ENCODE measurements around the gene ZIC4. TPM values are rescaled to one million over a fixed set of nuclear protein-coding genes. Genes with fewer than 3 reads are reported as not detected.

Gene ZIC4
- polyA plus RNA-seq, 3 donors = not detected

- intact Hi-C loops (cut with micrococcal nuclease) = no loop called here
- Histone ChIP-seq H3K79me2 (ENCODE audit: insufficient read depth, low read length) (no peaks in the 10 kb centered on the region), H3K4me1 (ENCODE audit: control insufficient read depth in 1 of 2, insufficient read depth in 2 of 2, low read length in 2 of 2) (no peaks in the 10 kb centered on the region), H3K27ac (ENCODE audit: low read depth in 1 of 2, low read length in 2 of 2) (no peak overlapping the region), H3K27me3 (ENCODE audit: control insufficient read depth in 2 of 2, insufficient read depth in 2 of 2, low read length in 2 of 2) (peaks cover 69 to 95% of the 10 kb centered on the region in 2 donors), H3K4me2 (replicated peaks; ENCODE audit: extremely low read depth, low read length, poor library complexity, severe bottlenecking) (no peak overlapping the region), H3K9ac (ENCODE audit: insufficient read depth, low read length, poor library complexity, severe bottlenecking) (no peak overlapping the region), H3K4me3 (replicated peaks in 1 of 3; ENCODE audit: low read depth in 2 of 3, low read length in 3 of 3) (no peak overlapping the region), H2AFZ (ENCODE audit: insufficient read depth, low read depth, low read length, poor library complexity, severe bottlenecking) (no peak overlapping the region), H4K20me1 (ENCODE audit: insufficient read depth, low read length) (no peaks in the 10 kb centered on the region), H3K36me3 (replicated peaks in 1 of 2; ENCODE audit: control insufficient read depth in 1 of 2, insufficient read depth in 2 of 2, low read length in 2 of 2) (no peaks in the 10 kb centered on the region), H3K9me3 (replicated peaks in 1 of 2; ENCODE audit: control insufficient read depth in 1 of 2, insufficient read depth in 1 of 2, low read length in 2 of 2) (peaks cover 12 to 58% of the 10 kb centered on the region in 2 donors)
- H3K9me3 Mint-ChIP-seq = peaks cover 0 to 52% (median 41%) of the 10 kb centered on the region in 7 donors
- no peak for TF ChIP-seq CTCF (IDR thresholded peaks at IDR 0.05)
- peaks cover 0 to 3% of the 10 kb centered on the region in 2 donors for H3K36me3 Mint-ChIP-seq
- H3K4me1 Mint-ChIP-seq = no peaks in the 10 kb centered on the region
- DNase-seq = no peak
- H3K27ac Mint-ChIP-seq = peak overlapping the region in 1 of 7 donors; percentile 37
- WGBS (ENCODE audit: insufficient coverage) = 0% methylated on average over 5 of the region's 12 CpGs
- peaks cover 77 to 82% (median 79%) of the 10 kb centered on the region in 3 donors for H3K27me3 Mint-ChIP-seq (ENCODE audit: low read depth in 3 of 3)
- peak overlapping the region in 1 of 2 donors; percentile 85 for H3K4me3 Mint-ChIP-seq
These were observed 35.2 kb downstream of the ZIC4 start for GRCh38 chr3:147371140-147371539.

GRCh38 chr3:147370349-147370748, 36.0 kb downstream of the ZIC4 start:
- no peaks in the 10 kb centered on the region for H3K4me1 Mint-ChIP-seq
- Histone ChIP-seq H3K79me2 (ENCODE audit: insufficient read depth, low read length) (no peaks in the 10 kb centered on the region), H3K4me2 (replicated peaks; ENCODE audit: extremely low read depth, low read length, poor library complexity, severe bottlenecking) (no peak overlapping the region), H4K20me1 (ENCODE audit: insufficient read depth, low read length) (no peaks in the 10 kb centered on the region), H3K4me3 (replicated peaks in 1 of 3; ENCODE audit: low read depth in 2 of 3, low read length in 3 of 3) (no peak overlapping the region), H3K9ac (ENCODE audit: insufficient read depth, low read length, poor library complexity, severe bottlenecking) (no peak overlapping the region), H3K9me3 (replicated peaks in 1 of 2; ENCODE audit: control insufficient read depth in 1 of 2, insufficient read depth in 1 of 2, low read length in 2 of 2) (peaks cover 12 to 58% of the 10 kb centered on the region in 2 donors), H3K36me3 (replicated peaks in 1 of 2; ENCODE audit: control insufficient read depth in 1 of 2, insufficient read depth in 2 of 2, low read length in 2 of 2) (no peaks in the 10 kb centered on the region), H2AFZ (ENCODE audit: insufficient read depth, low read depth, low read length, poor library complexity, severe bottlenecking) (no peak overlapping the region), H3K27me3 (ENCODE audit: control insufficient read depth in 2 of 2, insufficient read depth in 2 of 2, low read length in 2 of 2) (peaks cover 73 to 95% of the 10 kb centered on the region in 2 donors), H3K27ac (ENCODE audit: low read depth in 1 of 2, low read length in 2 of 2) (no peak overlapping the region), H3K4me1 (ENCODE audit: control insufficient read depth in 1 of 2, insufficient read depth in 2 of 2, low read length in 2 of 2) (no peaks in the 10 kb centered on the region)
- peaks cover 0 to 52% (median 41%) of the 10 kb centered on the region in 7 donors for H3K9me3 Mint-ChIP-seq
- intact Hi-C loops (cut with micrococcal nuclease) = no loop called here
- H3K27ac Mint-ChIP-seq = no peak overlapping the region
- H3K36me3 Mint-ChIP-seq = peaks cover 0 to 3% of the 10 kb centered on the region in 2 donors
- peaks cover 74 to 76% (median 74%) of the 10 kb centered on the region in 3 donors for H3K27me3 Mint-ChIP-seq (ENCODE audit: low read depth in 3 of 3)
- WGBS (ENCODE audit: insufficient coverage) = 9% methylated on average over 15 of the region's 19 CpGs
- TF ChIP-seq CTCF (IDR thresholded peaks at IDR 0.05) = no peak
- H3K4me3 Mint-ChIP-seq = peak overlapping the region in 1 of 2 donors; percentile 85
- DNase-seq = no peak

Measured in CD14-positive monocyte (primary cell).